Lower leg skin (tissue), 4 donors: Measurements from ENCODE around the gene BST2. TPM values are rescaled to one million over a fixed set of nuclear protein-coding genes. Genes with fewer than 3 reads are reported as not detected.

ENCODE experiments used
- DNase-seq, 2 donors: peaks; one replicate each; pipeline ENCODE4 v3.0.0-alpha.2; 2019; ENCODE audit warnings: low spot score in 2 of 2
- H3K4me3 ChIP-seq: fragments of 200-600 bp; sonication (generic); 2 replicates; pipeline ENCODE4 v1.5.1; 2017; ENCODE audit warnings: mild to moderate bottlenecking, low read depth; ENCODE audit not compliant: poor library complexity, severe bottlenecking
- CTCF ChIP-seq, 3 donors: fragments of 450-650 bp; IDR thresholded peaks; one replicate each; pipeline ENCODE4 v1.5.1; 2016; ENCODE audit warnings: antibody characterized with exemption in 3 of 3, mild to moderate bottlenecking in 3 of 3, moderate library complexity in 2 of 3
- POLR2A ChIP-seq, 2 donors: fragments of 450-650 bp; IDR thresholded peaks; one replicate each; pipeline ENCODE4 v1.6.1; 2016 to 2017; ENCODE audit warnings: antibody characterized with exemption in 2 of 2, mild to moderate bottlenecking in 1 of 2, moderate library complexity in 1 of 2
- WGBS, 2 donors: methylation state at CpG; one replicate each; pipeline ENCODE4 v1.1.5; 2018; 5-methylcytosine and 5-hydroxymethylcytosine counted together
- intact Hi-C: fragments of 100-400 bp; cut with DNase I; formaldehyde crosslinking; loops from one replicate; pipeline ENCODE4 v1.15.0; 2023; ENCODE audit warnings: low total_unique reads
- total RNA-seq, 4 donors: library from RNA; depleted of rRNA; stranded (reverse); fragments of >200 nt; gene quantifications; one replicate each; pipeline ENCODE4 v1.1.0, GENCODE V29; 2016

Gene BST2
- total RNA-seq, 4 donors from 2014 or later, result 9.4 to 15.9 (median 12.5) TPM

GRCh38 chr19:17435218-17435617, 29.8 kb upstream of the BST2 start:
- DNase-seq, result no peak
- WGBS, 2 donors, result 84 to 90% methylated on average over 7 of the region's 7 CpGs
- intact Hi-C loops, result no loop called here
- no peak for TF ChIP-seq POLR2A (IDR thresholded peaks at IDR 0.05)
- no peak overlapping the region for H3K4me3 ChIP-seq

- TF ChIP-seq CTCF (IDR thresholded peaks at IDR 0.05) (no peak), POLR2A (IDR thresholded peaks at IDR 0.05) (no peak)
- intact Hi-C loops, result no loop called here
- H3K4me3 ChIP-seq, result no peak overlapping the region
- no peak for DNase-seq
- 90 to 95% methylated on average over 7 of the region's 7 CpGs for WGBS, 2 donors
Observed at GRCh38 chr19:17431417-17431816, 26.0 kb upstream of the BST2 start.

GRCh38 chr19:17429641-17430113, 24.2 kb upstream of the BST2 start:
- intact Hi-C loops, result no loop called here
- TF ChIP-seq CTCF (IDR thresholded peaks at IDR 0.05), result no peak
- no peak for DNase-seq
- 24 to 43% methylated on average over 17 of the region's 17 CpGs for WGBS, 2 donors
- H3K4me3 ChIP-seq, result no peak overlapping the region

- DNase-seq, result no peak
- WGBS, 2 donors, result 39 to 42% methylated on average over 25 to 27 of the region's 27 CpGs
- TF ChIP-seq POLR2A (IDR thresholded peaks at IDR 0.05) (no peak), CTCF (IDR thresholded peaks at IDR 0.05) (no peak)
- intact Hi-C loops, result no loop called here
- H3K4me3 ChIP-seq, result no peak overlapping the region
Observed at GRCh38 chr19:17424743-17425365, 19.4 kb upstream of the BST2 start.

- no peak for TF ChIP-seq POLR2A (IDR thresholded peaks at IDR 0.05)
- no peak for TF ChIP-seq CTCF (IDR thresholded peaks at IDR 0.05)
- no peak overlapping the region for H3K4me3 ChIP-seq
- WGBS, 2 donors, result 87 to 92% methylated on average over 17 to 20 of the region's 20 CpGs
- no peak for DNase-seq
- intact Hi-C loops, result no loop called here
Observed at GRCh38 chr19:17423429-17424208, 18.2 kb upstream of the BST2 start.

DNA sequence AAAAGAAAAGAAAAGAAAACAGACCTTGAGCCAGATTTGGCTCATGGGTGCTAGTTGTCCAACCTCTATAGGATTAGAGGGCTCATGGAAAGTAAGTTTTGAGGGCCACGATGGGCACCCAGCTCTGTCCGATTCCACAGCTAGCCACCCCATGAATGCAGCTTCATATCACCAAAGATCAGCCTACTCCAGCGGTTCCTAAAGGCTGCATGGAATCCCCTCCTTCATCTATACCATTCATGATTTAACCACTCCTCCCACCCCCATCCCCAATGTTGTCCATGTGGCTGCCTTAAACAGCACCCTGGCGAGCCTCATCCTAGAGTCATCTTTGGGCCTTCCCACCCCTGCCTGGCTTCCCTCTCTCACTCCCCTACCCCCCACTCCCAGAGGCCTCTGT, 16.5 kb upstream of the BST2 start:
- DNase-seq, result no peak
- intact Hi-C loops, result no loop called here
- TF ChIP-seq POLR2A (IDR thresholded peaks at IDR 0.05) (no peak), CTCF (IDR thresholded peaks at IDR 0.05) (no peak)
- 93 to 99% methylated on average over 4 of the region's 4 CpGs for WGBS, 2 donors
- no peak overlapping the region for H3K4me3 ChIP-seq
